Panc1 (cell line): ENCODE results near the gene BABAM2. TPM values are rescaled to one million over a fixed set of nuclear protein-coding genes. Genes with fewer than 3 reads are reported as not detected.

Experiments
- ATAC-seq: fragments of 200-7000 bp; cut with Tn5 transposase; 2 replicates; pipeline ENCODE4 v1.9.1; 2020; ENCODE audit warnings: mild to moderate bottlenecking, moderate library complexity
- BruUV-seq: library from RNA; stranded (reverse); fragments of 400-500 nt; replicated peaks from 2 replicates; lab custom pipeline; 2021; lab: Mats Ljungman, UMichigan
- CTCF ChIA-PET: fragments of 300-600 bp; sonication (Branson Sonifier 250); formaldehyde crosslinking; loops from one replicate; lab custom pipeline; 2022; ENCODE audit warnings: antibody characterized with exemption; lab: Charles Lee
- POLR2A ChIA-PET: fragments of 300-600 bp; sonication (Branson Sonifier 250); formaldehyde crosslinking; loops from one replicate; lab custom pipeline; 2022; ENCODE audit warnings: antibody characterized with exemption; lab: Charles Lee
- DNase-seq: peaks from one replicate; pipeline ENCODE4 v3.0.0-alpha.2; 2010; ENCODE audit warnings: low read depth, low spot score
- H3K27ac ChIP-seq: 2 replicates; pipeline ENCODE4 v1.5.1; 2011; ENCODE audit warnings: mild to moderate bottlenecking, low read length, inconsistent platforms
- H3K27me3 ChIP-seq: fragments of 200-500 bp; sonication (Bioruptor generic); 2 replicates; pipeline ENCODE4 v1.6.0; 2014; ENCODE audit warnings: low read length, inconsistent platforms; ENCODE audit not compliant: control insufficient read depth, insufficient read depth
- H3K36me3 ChIP-seq: fragments of 200-500 bp; sonication (Bioruptor generic); 2 replicates; pipeline ENCODE4 v1.5.1; 2014; ENCODE audit warnings: inconsistent platforms, mild to moderate bottlenecking, low read length, moderate library complexity; ENCODE audit not compliant: control insufficient read depth, insufficient read depth
- H3K4me1 ChIP-seq: 2 replicates; pipeline ENCODE4 v1.5.1; 2011; ENCODE audit warnings: inconsistent platforms, mild to moderate bottlenecking, low read length, moderate library complexity; ENCODE audit not compliant: control insufficient read depth, insufficient read depth
- H3K4me3 ChIP-seq, 2 experiments: 2 replicates each; pipeline ENCODE4 v1.5.1; 2011 to 2012; ENCODE audit warnings: low read depth in 2 of 2, low read length in 2 of 2, mild to moderate bottlenecking in 2 of 2, inconsistent platforms in 1 of 2, moderate library complexity in 1 of 2
- H3K9me3 ChIP-seq: fragments of 200-500 bp; sonication (Bioruptor generic); 2 replicates; pipeline ENCODE4 v1.5.1; 2014; ENCODE audit warnings: low read depth, mild to moderate bottlenecking, inconsistent platforms, low read length, moderate library complexity; ENCODE audit not compliant: control insufficient read depth, insufficient read depth
- POLR2AphosphoS5 ChIP-seq: IDR thresholded peaks from 2 replicates; pipeline ENCODE4 v1.6.1; 2012; ENCODE audit warnings: mild to moderate bottlenecking, low read depth, low read length, moderate library complexity
- SIN3A ChIP-seq: IDR thresholded peaks from 2 replicates; pipeline ENCODE4 v1.6.1; 2012; ENCODE audit warnings: low read depth, mild to moderate bottlenecking, low read length, moderate library complexity, borderline replicate concordance; ENCODE audit not compliant: insufficient read depth
- TCF7L2 ChIP-seq: IDR thresholded peaks from 2 replicates; pipeline ENCODE4 v1.6.1; 2011; ENCODE audit warnings: mild to moderate bottlenecking, low read depth, low read length, inconsistent platforms
- in situ Hi-C: cut with HindIII; loops from 2 replicates; pipeline ENCODE4 v1.10.0; 2016; ENCODE audit warnings: low sequenced_read_pairs, low pct_unique_long_range_greater_than_20kb
- intact Hi-C: fragments of 100-400 bp; cut with micrococcal nuclease; formaldehyde crosslinking; loops from one replicate; pipeline ENCODE4 v1.10.0; 2022; ENCODE audit not compliant: unreplicated experiment
- total RNA-seq: library from RNA; stranded (reverse); gene quantifications from one replicate; pipeline ENCODE4 v1.2.1, GENCODE V29; 2021; ENCODE audit not compliant: unreplicated experiment
- TF ChIP-seq, protein P1 (sequence below): fragments of 450-650 bp; IDR thresholded peaks from 2 replicates; pipeline ENCODE4 v1.5.1; 2017; ENCODE audit warnings: mild to moderate bottlenecking
- TF ChIP-seq, protein P2 (sequence below), 2 experiments: IDR thresholded peaks; 2 replicates each; pipeline ENCODE4 v1.6.1; 2011 to 2012; ENCODE audit warnings: low read depth in 2 of 2, control low read depth in 1 of 2, low read length in 1 of 2, mild to moderate bottlenecking in 1 of 2, moderate library complexity in 1 of 2; ENCODE audit not compliant: insufficient read depth in 1 of 2

BABAM2 gene
- total RNA-seq, 1 experiment from 2014 or later = 31.2 TPM

DNA sequence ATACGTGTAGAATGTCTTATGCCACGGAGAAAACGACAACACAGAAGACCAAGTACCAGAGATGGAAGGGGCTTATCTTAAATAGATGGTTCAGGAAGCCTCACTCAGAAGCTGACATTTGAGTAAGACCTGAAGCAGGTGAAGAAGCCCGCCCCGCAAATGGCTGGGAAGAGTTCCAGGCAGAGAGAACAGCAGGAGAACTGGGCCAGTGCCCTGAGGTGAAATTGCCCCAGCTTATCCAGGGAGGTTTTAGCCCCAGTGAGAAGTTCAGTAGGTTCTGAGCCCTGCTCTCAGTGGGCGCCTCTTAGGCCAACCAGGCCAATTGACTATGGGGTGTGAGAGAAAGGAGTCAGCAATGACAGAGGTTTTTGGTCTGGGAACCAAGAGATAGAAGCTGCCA, 336.0 kb downstream of the BABAM2 start:
- H3K27ac ChIP-seq = no peak overlapping the region
- no peak for TF ChIP-seq TCF7L2
- no peak for TF ChIP-seq POLR2AphosphoS5
- TF ChIP-seq, protein P1, sequence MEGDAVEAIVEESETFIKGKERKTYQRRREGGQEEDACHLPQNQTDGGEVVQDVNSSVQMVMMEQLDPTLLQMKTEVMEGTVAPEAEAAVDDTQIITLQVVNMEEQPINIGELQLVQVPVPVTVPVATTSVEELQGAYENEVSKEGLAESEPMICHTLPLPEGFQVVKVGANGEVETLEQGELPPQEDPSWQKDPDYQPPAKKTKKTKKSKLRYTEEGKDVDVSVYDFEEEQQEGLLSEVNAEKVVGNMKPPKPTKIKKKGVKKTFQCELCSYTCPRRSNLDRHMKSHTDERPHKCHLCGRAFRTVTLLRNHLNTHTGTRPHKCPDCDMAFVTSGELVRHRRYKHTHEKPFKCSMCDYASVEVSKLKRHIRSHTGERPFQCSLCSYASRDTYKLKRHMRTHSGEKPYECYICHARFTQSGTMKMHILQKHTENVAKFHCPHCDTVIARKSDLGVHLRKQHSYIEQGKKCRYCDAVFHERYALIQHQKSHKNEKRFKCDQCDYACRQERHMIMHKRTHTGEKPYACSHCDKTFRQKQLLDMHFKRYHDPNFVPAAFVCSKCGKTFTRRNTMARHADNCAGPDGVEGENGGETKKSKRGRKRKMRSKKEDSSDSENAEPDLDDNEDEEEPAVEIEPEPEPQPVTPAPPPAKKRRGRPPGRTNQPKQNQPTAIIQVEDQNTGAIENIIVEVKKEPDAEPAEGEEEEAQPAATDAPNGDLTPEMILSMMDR = no peak
- TF ChIP-seq SIN3A = no peak
- TF ChIP-seq, protein P2, sequence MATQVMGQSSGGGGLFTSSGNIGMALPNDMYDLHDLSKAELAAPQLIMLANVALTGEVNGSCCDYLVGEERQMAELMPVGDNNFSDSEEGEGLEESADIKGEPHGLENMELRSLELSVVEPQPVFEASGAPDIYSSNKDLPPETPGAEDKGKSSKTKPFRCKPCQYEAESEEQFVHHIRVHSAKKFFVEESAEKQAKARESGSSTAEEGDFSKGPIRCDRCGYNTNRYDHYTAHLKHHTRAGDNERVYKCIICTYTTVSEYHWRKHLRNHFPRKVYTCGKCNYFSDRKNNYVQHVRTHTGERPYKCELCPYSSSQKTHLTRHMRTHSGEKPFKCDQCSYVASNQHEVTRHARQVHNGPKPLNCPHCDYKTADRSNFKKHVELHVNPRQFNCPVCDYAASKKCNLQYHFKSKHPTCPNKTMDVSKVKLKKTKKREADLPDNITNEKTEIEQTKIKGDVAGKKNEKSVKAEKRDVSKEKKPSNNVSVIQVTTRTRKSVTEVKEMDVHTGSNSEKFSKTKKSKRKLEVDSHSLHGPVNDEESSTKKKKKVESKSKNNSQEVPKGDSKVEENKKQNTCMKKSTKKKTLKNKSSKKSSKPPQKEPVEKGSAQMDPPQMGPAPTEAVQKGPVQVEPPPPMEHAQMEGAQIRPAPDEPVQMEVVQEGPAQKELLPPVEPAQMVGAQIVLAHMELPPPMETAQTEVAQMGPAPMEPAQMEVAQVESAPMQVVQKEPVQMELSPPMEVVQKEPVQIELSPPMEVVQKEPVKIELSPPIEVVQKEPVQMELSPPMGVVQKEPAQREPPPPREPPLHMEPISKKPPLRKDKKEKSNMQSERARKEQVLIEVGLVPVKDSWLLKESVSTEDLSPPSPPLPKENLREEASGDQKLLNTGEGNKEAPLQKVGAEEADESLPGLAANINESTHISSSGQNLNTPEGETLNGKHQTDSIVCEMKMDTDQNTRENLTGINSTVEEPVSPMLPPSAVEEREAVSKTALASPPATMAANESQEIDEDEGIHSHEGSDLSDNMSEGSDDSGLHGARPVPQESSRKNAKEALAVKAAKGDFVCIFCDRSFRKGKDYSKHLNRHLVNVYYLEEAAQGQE (IDR thresholded peaks at IDR 0.05; ENCODE audit: insufficient read depth in 1 of 2, low read depth in 2 of 2, low read length in 1 of 2) = no peak
- in situ Hi-C loops = no loop called here
- no peaks in the 10 kb centered on the region for H3K9me3 ChIP-seq
- H3K36me3 ChIP-seq = no peaks in the 10 kb centered on the region
- ChIA-PET CTCF (no interaction called here), POLR2A (no interaction called here)
- no peak for DNase-seq
- no peak for ATAC-seq
- H3K4me1 ChIP-seq = no peaks in the 10 kb centered on the region
- BruUV-seq = no TSS peak
- intact Hi-C loops = no loop called here
- H3K4me3 ChIP-seq = no peak overlapping the region
- no peaks in the 10 kb centered on the region for H3K27me3 ChIP-seq

DNA sequence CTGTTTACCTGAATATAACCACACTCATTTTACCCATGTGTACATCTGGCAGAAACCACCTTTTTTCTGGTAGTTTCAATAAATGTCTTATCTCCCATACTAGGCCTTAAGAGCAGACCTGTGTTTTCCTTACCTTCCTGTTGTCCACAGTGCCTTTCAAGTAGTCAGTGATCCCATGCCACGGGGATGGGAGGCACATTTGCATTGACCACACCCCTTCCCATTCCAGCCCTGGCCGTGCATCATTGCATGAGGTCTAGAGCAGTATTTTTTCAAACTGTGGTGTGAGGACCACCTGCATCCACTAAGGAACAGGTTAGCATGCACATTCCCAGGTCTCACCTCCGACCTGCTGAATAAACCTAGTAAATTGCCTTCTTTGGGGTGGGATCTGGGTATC, 337.0 kb downstream of the BABAM2 start:
- no TSS peak for BruUV-seq
- Histone ChIP-seq H3K36me3 (no peaks in the 10 kb centered on the region), H3K4me3 (no peak overlapping the region), H3K9me3 (no peaks in the 10 kb centered on the region), H3K27ac (no peak overlapping the region), H3K4me1 (no peaks in the 10 kb centered on the region), H3K27me3 (no peaks in the 10 kb centered on the region)
- POLR2A ChIA-PET = no interaction called here
- intact Hi-C loops = no loop called here
- in situ Hi-C loops = no loop called here
- DNase-seq (no peak), ATAC-seq (no peak)
- TF ChIP-seq TCF7L2 (no peak), POLR2AphosphoS5 (no peak), SIN3A (no peak)
- TF ChIP-seq, protein P1 = no peak
- TF ChIP-seq, protein P2 (IDR thresholded peaks at IDR 0.05; ENCODE audit: insufficient read depth in 1 of 2, low read depth in 2 of 2, low read length in 1 of 2) = no peak
- CTCF ChIA-PET = no interaction called here
